RPMI8226 (cell line): Measurements from ENCODE around the gene TTLL5.

Source experiments
- DNase-seq: peaks from one replicate; pipeline ENCODE4 v3.0.0-alpha.2; 2015

The TTLL5 gene

GRCh38 chr14:75804570-75805275 is 143.7 kb downstream of the TTLL5 start:
- no peak for DNase-seq

GRCh38 chr14:75805646-75806045 is 144.6 kb downstream of the TTLL5 start:
- no peak for DNase-seq

- DNase-seq, result no peak
Observed at GRCh38 chr14:75806352-75806832, 145.3 kb downstream of the TTLL5 start.

GRCh38 chr14:75807667-75808360 is 146.8 kb downstream of the TTLL5 start:
- no peak for DNase-seq

- no peak for DNase-seq
Observed at GRCh38 chr14:75811136-75811829, 150.2 kb downstream of the TTLL5 start.

- DNase-seq, result no peak
Observed at GRCh38 chr14:75811872-75812499, 150.9 kb downstream of the TTLL5 start.

- no peak for DNase-seq
Observed at GRCh38 chr14:75812622-75813021, 151.6 kb downstream of the TTLL5 start.

- no peak for DNase-seq
Observed at GRCh38 chr14:75820761-75821160, 159.7 kb downstream of the TTLL5 start.

- no peak for DNase-seq
Observed at GRCh38 chr14:75821831-75822521, 160.9 kb downstream of the TTLL5 start.

GRCh38 chr14:75822522-75823141 is 161.6 kb downstream of the TTLL5 start:
- no peak for DNase-seq

GRCh38 chr14:75823334-75823733 is 162.3 kb downstream of the TTLL5 start:
- no peak for DNase-seq

- no peak for DNase-seq
Observed at GRCh38 chr14:75824318-75824717, 163.3 kb downstream of the TTLL5 start.

GRCh38 chr14:75825147-75825592 is 164.1 kb downstream of the TTLL5 start:
- no peak for DNase-seq

- no peak for DNase-seq
Observed at GRCh38 chr14:75826599-75826998, 165.6 kb downstream of the TTLL5 start.

GRCh38 chr14:75827331-75827730 is 166.3 kb downstream of the TTLL5 start:
- DNase-seq, result no peak

GRCh38 chr14:75829316-75829715 is 168.3 kb downstream of the TTLL5 start:
- DNase-seq, result no peak

GRCh38 chr14:75831455-75831854 is 170.4 kb downstream of the TTLL5 start:
- DNase-seq, result peak; percentile 2

GRCh38 chr14:75831952-75832351 is 170.9 kb downstream of the TTLL5 start:
- no peak for DNase-seq

- DNase-seq, result no peak
Observed at GRCh38 chr14:75832621-75833297, 171.7 kb downstream of the TTLL5 start.

- no peak for DNase-seq
Observed at GRCh38 chr14:75833326-75834020, 172.4 kb downstream of the TTLL5 start.
